Suprapubic skin (tissue), 4 donors: ENCODE results near the gene LPGAT1. TPM values are rescaled to one million over a fixed set of nuclear protein-coding genes. Genes with fewer than 3 reads are reported as not detected.

Experiments
- DNase-seq, 2 donors: peaks; one replicate each; pipeline ENCODE4 v3.0.0-alpha.2; 2019; ENCODE audit warnings: low spot score in 2 of 2
- H3K27ac ChIP-seq: fragments of 200-600 bp; sonication (generic); one replicate; pipeline ENCODE4 v1.5.1; 2019
- H3K27me3 ChIP-seq: fragments of 200-600 bp; sonication (generic); one replicate; pipeline ENCODE4 v1.5.1; 2019
- H3K36me3 ChIP-seq: fragments of 200-600 bp; sonication (generic); one replicate; pipeline ENCODE4 v1.5.1; 2019
- H3K4me1 ChIP-seq: fragments of 200-600 bp; sonication (generic); one replicate; pipeline ENCODE4 v1.5.1; 2019
- H3K4me3 ChIP-seq: fragments of 200-600 bp; sonication (generic); one replicate; pipeline ENCODE4 v1.5.1; 2019; ENCODE audit warnings: mild to moderate bottlenecking
- H3K9me3 ChIP-seq: fragments of 200-600 bp; sonication (generic); one replicate; pipeline ENCODE4 v1.5.1; 2019
- CTCF ChIP-seq, 2 donors: fragments of 200-600 bp in 1 of 2; fragments of 450-650 bp in 1 of 2; sonication (generic) in 1 of 2; IDR thresholded peaks; one replicate each; pipeline ENCODE4 v1.5.1; 2016 to 2019; ENCODE audit warnings: antibody characterized with exemption in 2 of 2, mild to moderate bottlenecking in 1 of 2, moderate library complexity in 1 of 2
- EP300 ChIP-seq: sonication (generic); formaldehyde crosslinking; IDR thresholded peaks from one replicate; pipeline ENCODE4 v1.6.1; 2017; ENCODE audit warnings: antibody characterized with exemption
- POLR2A ChIP-seq, 2 donors: fragments of 450-650 bp; IDR thresholded peaks; one replicate each; pipeline ENCODE4 v1.6.1; 2017; ENCODE audit warnings: antibody characterized with exemption in 2 of 2, mild to moderate bottlenecking in 2 of 2, moderate library complexity in 2 of 2
- POLR2AphosphoS5 ChIP-seq, 3 donors: sonication (generic); formaldehyde crosslinking; IDR thresholded peaks; one replicate each; pipeline ENCODE4 v1.6.1; 2017; ENCODE audit warnings: antibody characterized with exemption in 3 of 3
- WGBS: methylation state at CpG from one replicate; pipeline ENCODE4 v1.1.5; 2018; 5-methylcytosine and 5-hydroxymethylcytosine counted together
- total RNA-seq, 4 donors: library from RNA; depleted of rRNA; stranded (reverse); fragments of >200 nt; gene quantifications; one replicate each; pipeline ENCODE4 v1.1.0, GENCODE V29; 2016

LPGAT1 gene
- total RNA-seq, 4 donors from 2014 or later, result 15.8 to 26.2 (median 18.2) TPM

- no peak overlapping the region for H3K27ac ChIP-seq
Measured at GRCh38 chr1:211851174-211851573, 20.6 kb upstream of the LPGAT1 start.

GRCh38 chr1:211843507-211844298 lies 13.1 kb upstream of the LPGAT1 start:
- no peak for TF ChIP-seq POLR2A (IDR thresholded peaks at IDR 0.05)
- no peak for TF ChIP-seq CTCF (IDR thresholded peaks at IDR 0.05)
- no peak for TF ChIP-seq POLR2AphosphoS5 (IDR thresholded peaks at IDR 0.05)
- TF ChIP-seq EP300, result no peak
- Histone ChIP-seq H3K27me3 (no peaks in the 10 kb centered on the region), H3K27ac (no peak overlapping the region), H3K9me3 (no peaks in the 10 kb centered on the region), H3K36me3 (no peaks in the 10 kb centered on the region), H3K4me1 (no peaks in the 10 kb centered on the region), H3K4me3 (no peak overlapping the region)
- 67% methylated on average over 7 of the region's 7 CpGs for WGBS
- no peak for DNase-seq

More at GRCh38 chr1:211851174-211851573, 20.6 kb upstream of the LPGAT1 start:
- Histone ChIP-seq H3K9me3 (no peaks in the 10 kb centered on the region), H3K4me3 (no peak overlapping the region), H3K36me3 (no peaks in the 10 kb centered on the region), H3K27me3 (no peaks in the 10 kb centered on the region), H3K4me1 (no peaks in the 10 kb centered on the region)
- 57% methylated on average over 3 of the region's 3 CpGs for WGBS
- DNase-seq, result no peak
- TF ChIP-seq POLR2AphosphoS5 (IDR thresholded peaks at IDR 0.05), result no peak
- no peak for TF ChIP-seq EP300
- TF ChIP-seq CTCF (IDR thresholded peaks at IDR 0.05), result no peak

- Histone ChIP-seq H3K4me3 (no peak overlapping the region), H3K27ac (no peak overlapping the region), H3K9me3 (no peaks in the 10 kb centered on the region), H3K27me3 (peaks cover 3% of the 10 kb centered on the region), H3K4me1 (no peaks in the 10 kb centered on the region), H3K36me3 (no peaks in the 10 kb centered on the region)
- DNase-seq, result no peak
- TF ChIP-seq CTCF (IDR thresholded peaks at IDR 0.05) (no peak), EP300 (no peak), POLR2AphosphoS5 (IDR thresholded peaks at IDR 0.05) (no peak), POLR2A (IDR thresholded peaks at IDR 0.05) (no peak)
Measured at GRCh38 chr1:211843018-211843417, 12.5 kb upstream of the LPGAT1 start.

- H3K27me3 ChIP-seq, result peaks cover 3% of the 10 kb centered on the region
- H3K4me1 ChIP-seq, result no peaks in the 10 kb centered on the region
- 85% methylated on average over 2 of the region's 2 CpGs for WGBS
- H3K36me3 ChIP-seq, result no peaks in the 10 kb centered on the region
- H3K9me3 ChIP-seq, result no peaks in the 10 kb centered on the region
- H3K27ac ChIP-seq, result no peak overlapping the region
- no peak for DNase-seq
- TF ChIP-seq CTCF (IDR thresholded peaks at IDR 0.05) (no peak), POLR2AphosphoS5 (IDR thresholded peaks at IDR 0.05) (no peak), POLR2A (IDR thresholded peaks at IDR 0.05) (no peak), EP300 (no peak)
- no peak overlapping the region for H3K4me3 ChIP-seq
Measured at GRCh38 chr1:211842518-211842917, 12.0 kb upstream of the LPGAT1 start.

GRCh38 chr1:211839106-211839505 lies 8.5 kb upstream of the LPGAT1 start:
- Histone ChIP-seq H3K36me3 (no peaks in the 10 kb centered on the region), H3K27me3 (peaks cover 3% of the 10 kb centered on the region), H3K9me3 (no peaks in the 10 kb centered on the region), H3K4me3 (no peak overlapping the region), H3K4me1 (no peaks in the 10 kb centered on the region), H3K27ac (no peak overlapping the region)
- WGBS, result 78% methylated on average over 1 of the region's 1 CpG
- DNase-seq, result no peak
- TF ChIP-seq EP300 (no peak), POLR2A (IDR thresholded peaks at IDR 0.05) (no peak), POLR2AphosphoS5 (IDR thresholded peaks at IDR 0.05) (no peak), CTCF (IDR thresholded peaks at IDR 0.05) (no peak)
